DMS 273 treated with DMSO at 0.1 percent for 48 hours (cell line): ENCODE measurements around the gene TMUB1.

Source experiments
- DNase-seq: peaks from one replicate; lab custom pipeline; 2025; lab: John Stamatoyannopoulos, UW

Gene TMUB1, protein sequence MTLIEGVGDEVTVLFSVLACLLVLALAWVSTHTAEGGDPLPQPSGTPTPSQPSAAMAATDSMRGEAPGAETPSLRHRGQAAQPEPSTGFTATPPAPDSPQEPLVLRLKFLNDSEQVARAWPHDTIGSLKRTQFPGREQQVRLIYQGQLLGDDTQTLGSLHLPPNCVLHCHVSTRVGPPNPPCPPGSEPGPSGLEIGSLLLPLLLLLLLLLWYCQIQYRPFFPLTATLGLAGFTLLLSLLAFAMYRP

DNA sequence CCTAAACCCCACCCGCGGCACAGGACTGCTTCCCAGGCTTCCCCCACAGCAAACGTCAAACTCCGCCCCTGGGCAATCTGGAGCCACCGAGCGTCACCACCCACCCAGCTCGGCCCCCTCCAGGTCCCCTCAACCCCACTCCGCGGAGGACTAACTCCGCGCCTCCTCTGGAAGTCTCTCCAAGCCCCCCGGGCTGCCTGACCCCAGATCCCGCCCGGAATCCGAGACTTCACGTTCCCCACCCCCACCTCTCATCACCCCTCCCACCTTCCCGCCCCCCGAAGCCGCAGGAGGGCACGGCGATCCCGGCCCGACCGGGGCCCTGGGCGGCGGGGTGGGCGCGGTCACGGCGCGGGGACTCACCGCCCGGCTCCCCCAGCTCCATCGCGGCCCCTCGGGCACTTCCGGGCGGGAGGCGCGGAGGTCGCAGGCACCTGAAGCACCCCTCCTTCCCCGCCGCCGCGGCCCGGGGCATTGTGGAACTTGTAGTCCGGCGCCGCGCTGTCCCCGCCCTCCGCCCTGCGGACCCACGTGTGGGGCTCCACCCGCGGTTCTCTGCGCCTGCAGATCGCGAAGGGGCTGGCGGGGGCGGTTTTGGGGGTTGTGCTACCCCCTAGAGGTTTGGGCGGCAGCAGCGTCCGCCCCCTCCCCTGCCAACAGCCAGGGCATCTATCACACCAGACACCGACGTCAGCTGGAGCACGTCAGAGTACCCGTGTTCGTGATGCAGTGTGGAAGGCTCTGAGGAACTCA, at the start of gene TMUB1:
Gene TMUB1 (minus strand): TSS at position 423 of the 753 bp plus-strand sequence. CDS start 930 bp downstream, outside the sequence.
- no peak for DNase-seq

DNA sequence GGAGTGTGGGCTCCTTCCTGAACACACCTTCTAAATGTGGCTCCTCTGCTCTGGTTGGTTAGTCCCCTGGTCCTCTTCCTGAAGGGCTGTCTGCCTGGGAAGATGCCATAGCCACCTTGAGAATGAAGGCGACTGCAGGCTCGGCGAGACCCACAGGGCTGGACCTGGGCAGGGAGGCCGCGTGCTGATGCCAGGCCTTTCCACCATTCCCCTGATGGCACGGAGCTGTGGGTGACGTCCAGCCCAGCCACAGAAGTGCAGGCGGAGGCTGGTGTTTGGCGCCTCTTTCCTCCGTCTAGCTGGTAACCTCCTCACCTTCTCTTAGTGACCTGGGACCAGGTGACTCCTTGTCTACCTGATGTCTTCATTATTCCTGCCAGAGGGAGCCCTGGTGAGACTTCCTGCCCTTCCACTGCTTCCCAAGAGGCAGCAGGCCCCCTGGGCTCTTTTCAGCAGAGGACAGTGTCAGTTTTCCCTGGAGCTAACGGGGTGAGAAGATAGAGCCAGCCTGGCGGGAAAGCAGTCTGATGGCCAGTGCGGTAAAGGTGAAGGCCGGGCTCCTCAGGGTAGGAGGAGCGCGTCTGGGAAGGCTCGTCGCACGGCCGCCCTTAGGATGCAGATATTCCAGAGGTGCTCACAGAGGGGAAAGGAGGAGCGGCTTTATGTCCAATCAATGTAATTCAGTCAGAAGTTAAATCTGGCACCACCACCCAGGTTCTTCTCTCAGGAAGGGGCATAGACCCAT, 49.3 kb upstream of the TMUB1 start:
- DNase-seq: no peak

DNA sequence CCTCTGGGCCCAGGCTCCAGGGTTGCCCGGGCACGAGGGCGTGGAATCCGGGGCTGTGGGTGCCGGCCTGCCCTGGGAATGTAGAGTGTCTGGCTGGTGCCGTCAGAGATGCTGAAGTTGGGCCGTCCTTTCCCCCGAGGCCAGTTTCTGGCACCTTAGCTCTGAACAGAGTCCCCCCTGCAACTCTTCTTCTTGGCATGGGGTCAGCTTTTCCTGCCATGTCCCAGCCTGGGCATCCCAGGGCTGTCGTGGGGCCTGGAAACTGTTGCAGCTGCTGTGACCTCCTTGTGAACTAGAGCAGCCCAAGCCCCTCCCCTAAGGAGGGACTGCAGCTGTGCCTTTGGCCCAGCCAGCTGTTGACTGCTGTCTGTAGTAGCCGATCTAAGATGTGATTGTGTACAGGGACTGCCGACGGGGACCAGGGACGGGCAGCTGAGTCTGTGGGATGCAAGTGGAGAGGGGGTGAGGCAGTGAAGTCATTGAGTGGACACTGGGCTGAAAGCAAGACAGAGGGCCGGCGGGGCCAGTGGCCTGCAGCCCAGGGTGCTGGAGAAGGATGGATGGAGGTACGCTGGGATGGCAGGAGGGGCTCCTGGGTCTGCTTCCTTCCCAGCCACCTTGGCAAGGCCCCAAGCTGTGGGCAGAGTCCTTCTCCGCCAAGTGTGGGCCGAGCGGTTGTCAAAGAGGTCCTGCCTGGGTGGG, 48.5 kb upstream of the TMUB1 start:
- no peak for DNase-seq

DNA sequence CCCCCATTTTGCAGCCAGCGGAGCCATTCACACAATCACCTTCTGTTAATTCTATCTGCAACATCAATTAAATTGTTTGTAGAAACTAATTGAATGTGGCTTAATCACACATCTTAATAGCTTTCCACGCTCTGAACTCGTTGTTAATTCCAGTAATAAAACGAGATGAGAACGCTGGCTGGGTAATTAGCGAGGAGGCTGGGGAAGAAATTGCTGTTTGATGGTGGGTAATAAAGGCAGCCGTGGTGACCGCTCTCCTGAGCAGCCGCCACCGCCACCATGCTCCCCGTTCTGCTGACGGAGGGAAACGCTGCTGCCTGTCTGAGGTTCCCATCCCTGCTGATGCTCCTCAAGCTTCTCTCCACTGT, 47.9 kb upstream of the TMUB1 start:
- no peak for DNase-seq

DNA sequence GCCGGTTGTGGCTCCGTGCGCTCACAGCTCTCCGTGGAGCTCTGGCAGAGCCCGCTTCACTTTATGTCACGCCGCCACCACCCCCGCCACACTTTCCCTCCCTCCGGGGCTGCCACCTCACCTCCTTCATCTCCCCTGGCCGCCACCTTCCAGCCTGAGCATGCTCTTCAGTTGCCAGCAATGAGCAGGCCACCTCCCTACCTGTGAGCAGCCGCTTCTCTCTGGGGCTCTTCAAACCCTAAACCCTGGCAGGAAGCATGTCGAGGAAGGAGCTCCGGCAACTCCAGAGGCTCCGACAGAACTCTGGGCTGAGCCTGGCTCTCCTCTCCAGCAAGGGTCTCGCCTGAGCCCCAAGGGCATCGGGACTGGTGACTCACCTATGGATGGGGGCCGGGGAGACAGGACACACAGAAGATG, 47.5 kb upstream of the TMUB1 start:
- no peak for DNase-seq

DNA sequence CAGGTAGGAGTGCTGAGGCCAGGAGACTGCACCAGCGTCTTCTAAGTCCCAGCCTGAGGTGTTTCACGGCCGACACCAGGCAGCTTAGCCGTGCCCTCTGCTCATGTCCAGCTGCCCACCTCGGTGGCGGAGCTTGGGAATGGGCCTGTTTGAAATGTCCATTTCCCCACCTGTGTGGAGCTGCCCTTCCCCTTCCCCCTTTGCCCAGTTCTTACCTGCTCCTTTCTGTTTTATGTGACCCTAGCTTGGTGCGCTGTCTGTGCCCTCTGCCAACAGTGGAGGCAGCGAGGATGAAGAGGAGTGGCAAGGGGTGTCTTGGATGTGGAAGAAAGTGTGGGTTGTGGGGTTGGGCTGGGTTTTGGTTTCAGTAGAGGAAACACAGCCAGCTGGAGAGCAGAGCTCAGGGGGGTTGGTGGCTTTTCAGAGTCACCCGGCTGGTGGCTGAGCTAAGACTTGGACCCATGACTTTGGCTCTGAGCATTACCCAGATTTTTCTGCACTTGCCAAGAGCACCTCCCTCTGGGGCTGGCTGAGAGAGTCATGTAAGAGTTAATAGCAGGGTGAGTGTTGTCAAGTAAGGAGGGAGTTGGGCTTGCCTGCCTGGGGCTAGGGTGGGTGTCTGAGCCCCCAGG, 46.8 kb upstream of the TMUB1 start:
- no peak for DNase-seq

DNA sequence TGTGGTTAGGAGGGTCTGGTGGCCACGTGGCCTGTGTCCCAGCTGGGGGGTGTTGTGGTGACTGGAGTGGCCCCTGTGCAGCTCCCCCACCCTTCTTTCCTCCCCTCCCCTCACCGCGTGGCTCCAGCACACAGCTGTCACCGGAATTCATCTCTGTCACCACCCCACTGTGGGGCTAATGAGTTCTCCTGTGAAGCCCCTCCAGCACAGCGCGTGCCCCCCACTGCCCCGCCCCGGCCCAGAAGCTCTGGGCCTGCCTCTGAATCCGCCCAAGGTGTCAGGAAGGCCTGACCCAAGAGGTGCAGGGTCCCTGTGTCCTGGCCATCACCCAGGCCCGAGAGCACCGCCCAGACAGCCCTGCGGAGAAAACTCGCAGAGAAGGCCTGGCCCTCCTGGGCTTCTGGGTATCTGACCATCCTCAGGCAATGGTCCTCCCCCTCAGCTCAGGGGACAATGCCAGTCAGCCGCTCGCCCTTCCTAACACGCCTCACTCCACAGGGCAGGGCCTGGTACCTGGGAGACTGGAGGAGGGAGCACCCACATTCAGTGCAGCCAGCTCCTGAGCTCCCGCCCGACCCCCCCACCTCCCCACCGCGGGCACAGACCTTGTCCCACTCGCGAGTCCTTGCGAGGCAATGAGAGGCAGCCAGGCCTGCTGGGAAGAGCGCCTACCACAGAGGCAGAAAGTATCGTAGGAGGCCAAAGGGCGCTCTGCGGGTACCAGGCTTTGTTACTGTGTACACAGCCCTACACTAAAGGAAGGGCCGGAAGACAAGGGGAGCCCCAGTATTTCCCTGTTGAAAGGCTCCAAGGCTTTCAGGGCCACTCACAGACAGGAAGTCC, 46.0 kb upstream of the TMUB1 start:
- DNase-seq: no peak

DNA sequence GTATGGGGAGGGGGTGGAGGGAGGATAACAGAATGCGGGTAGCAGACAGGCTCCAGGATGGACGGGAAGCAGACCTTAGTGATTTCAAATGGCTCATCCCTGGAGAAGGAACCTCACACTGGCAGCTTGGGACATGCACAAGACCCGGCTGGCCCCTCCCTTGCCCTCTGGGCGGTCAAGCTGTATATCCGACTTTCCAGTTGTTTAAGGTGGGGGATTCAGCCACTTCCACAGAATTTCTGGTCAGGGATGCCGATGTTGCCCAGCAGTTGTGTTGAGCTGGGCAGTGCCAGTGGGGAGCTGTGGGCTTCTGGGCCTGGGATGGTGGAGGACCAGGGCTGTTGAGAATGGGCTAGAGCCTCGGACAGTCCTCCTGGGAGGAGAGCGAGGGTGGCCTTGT, 45.4 kb upstream of the TMUB1 start:
- no peak for DNase-seq

DNA sequence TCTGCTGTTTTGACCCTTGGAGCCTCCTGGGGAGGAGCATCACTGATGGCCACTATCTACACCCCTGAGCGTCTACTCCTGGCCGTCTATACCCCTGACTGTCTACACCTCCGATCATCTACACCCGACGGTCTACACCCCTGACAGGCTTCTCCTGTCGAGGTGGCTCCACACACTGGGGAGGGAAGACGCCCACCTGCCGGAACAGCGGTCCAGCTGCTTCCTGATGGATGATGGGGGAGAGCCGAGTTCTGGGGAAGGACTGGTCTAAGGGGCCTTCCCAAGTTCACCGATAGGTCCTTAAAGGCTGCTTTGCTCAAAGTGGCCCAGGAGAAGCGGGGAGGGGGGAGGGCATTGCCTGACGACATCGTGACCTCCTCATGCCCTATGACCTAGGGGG, 44.9 kb upstream of the TMUB1 start:
- DNase-seq: no peak

DNA sequence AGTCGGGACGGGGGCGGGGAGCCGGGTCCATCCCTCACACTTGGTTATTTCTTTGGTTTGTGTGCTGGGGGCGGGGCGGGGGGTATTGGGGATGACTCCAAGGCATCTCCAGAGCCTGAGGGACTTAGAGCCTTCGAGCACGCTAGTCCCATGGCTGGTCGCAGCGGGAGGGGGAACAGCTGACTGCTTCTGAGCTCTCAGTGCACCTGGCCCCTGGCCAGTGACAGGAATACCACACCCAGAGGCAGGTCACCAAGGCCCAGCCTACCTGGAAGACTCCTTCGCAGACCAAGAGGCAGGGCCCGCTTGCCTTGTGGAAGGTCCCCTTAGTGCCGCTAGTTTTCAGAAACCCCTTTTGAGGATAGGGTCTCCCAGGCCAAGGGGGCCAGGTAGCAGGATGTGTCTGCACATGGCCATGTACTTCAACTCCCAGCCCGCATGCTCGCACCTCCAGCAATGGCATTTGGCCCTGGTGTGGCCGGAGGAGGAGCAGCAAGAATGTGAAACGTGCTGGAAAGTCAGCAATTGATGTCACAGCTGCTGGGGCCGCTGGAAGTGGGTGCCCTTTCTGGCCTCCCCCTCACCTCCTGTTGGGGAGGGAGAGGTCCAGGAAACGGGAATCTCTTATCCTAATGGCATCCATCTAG, 43.3 kb upstream of the TMUB1 start:
- DNase-seq: no peak

DNA sequence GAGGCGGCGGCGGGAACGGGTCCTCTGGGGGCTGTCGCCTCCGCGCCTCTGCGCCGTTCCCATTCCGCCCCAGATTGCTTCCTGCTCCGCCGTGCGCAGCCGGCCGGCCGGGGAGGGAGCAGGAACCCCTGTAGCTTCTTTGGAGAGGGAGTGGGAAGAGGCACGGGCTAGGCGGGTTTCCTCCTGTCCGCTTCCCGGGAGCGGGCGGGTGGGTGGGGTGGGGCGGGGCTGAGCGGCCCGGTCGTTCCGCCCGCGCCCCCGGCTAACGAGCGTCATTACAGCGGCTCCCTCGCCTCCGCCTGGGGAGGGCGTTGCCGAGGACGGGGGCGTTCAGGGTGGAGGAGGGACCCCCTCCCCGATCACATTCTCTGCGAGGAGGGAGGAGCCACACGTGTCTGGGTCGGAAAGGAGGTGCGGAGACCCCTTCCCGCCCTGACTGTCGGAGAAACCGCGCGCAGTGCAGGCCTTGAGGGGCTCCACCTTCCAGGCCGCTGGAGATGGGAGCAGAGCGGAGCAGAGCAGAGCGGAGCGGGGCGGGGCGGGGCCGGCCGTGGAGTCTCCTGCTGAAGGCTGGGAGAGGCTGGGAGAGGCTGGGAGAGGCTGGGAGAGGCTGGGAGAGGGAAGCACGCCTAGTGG, 42.7 kb upstream of the TMUB1 start:
- no peak for DNase-seq

DNA sequence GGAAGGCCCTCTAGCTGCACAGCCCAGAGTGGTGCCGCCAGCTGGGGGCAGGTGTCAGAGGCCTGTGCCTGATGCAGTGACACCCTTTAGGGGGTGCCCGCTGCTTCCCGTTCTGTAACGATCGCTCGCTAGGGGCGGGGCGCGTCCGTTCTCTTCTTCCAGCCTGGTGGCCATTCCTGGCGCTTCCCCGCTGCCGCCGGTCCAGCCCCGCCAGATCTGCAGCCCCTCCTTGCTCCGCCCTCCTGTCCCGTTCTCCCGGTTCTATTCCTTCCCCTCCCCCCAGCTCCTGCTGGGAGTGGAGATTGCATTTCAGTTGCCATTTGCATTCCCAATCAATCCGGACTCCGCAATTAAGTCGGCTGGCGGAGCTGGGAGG, 42.2 kb upstream of the TMUB1 start:
- DNase-seq: no peak

DNA sequence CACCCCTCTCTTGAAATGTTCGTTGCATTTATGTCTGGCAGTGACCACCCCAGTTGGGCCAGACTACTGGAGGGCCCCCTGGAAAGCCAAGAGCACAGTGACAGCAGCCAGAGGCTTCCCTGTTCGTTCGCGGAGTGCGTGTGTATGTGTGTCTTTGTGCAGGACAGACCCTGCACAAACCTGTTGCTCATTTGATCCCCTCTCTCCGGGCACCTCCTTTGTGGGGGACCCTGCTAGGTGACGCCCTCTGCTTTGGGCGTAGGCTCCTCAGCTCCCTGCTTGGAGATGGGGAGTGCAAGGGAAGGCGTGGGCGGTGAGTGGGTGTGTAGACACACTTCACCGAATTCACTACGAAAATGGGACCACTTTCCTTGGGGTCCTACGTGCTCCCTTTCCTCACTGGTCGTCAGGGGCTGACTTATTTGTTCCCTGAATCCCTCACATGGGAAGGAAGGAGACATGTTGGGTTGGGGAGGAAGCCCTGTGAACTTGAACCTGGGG, 41.7 kb upstream of the TMUB1 start:
- DNase-seq: no peak

DNA sequence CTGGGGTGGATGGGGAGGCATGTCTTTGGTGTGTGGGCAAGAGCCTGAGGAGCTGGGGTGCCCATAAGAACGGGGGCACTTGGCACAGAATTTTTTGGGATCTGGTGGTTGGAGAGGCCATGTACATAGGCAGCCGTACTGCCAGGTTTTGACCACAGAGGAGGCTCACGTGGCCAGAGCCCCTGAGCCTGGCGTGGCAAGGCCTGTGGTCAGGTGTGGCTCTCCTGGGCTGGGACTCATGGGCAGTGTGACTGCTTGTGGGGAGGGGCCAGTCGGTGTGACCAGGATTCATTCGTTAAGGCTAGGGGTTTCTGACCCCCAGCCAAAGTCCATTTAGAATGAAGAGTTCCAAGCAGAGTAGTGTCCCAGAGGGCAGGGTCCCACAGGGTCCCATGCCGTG, 41.2 kb upstream of the TMUB1 start:
- DNase-seq: no peak

DNA sequence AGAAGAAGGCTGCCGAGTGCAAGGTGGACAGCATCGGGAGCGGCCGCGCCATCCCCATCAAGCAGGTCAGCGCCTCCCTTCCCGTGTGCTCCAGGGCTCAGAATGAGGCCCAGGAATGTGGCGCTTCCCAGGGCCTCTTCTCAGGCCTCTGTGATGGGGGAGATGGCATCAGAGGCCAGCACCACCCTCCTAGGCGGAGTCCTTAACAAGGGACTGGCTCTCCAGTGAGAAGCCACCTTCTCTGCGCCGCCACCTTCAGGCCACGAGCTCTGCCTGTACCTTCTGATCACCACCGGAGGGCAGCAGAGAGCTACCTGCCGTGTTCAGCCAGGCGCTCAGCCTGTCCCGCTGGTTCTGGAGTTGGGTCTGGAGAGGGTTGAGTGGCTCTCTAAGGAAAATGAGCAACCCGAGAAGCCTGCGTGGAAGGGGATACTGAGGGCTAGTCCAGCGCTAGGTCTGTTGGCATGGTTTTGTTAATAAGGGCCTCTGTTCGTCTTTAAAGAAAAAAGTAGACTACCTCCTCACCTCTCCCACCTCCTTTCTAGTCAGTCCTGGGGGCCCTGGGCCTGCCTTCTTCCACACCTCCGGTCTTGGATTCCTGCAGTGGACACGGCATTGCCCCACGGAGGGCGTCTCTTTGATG, 40.6 kb upstream of the TMUB1 start:
- DNase-seq: peak; percentile 64

DNA sequence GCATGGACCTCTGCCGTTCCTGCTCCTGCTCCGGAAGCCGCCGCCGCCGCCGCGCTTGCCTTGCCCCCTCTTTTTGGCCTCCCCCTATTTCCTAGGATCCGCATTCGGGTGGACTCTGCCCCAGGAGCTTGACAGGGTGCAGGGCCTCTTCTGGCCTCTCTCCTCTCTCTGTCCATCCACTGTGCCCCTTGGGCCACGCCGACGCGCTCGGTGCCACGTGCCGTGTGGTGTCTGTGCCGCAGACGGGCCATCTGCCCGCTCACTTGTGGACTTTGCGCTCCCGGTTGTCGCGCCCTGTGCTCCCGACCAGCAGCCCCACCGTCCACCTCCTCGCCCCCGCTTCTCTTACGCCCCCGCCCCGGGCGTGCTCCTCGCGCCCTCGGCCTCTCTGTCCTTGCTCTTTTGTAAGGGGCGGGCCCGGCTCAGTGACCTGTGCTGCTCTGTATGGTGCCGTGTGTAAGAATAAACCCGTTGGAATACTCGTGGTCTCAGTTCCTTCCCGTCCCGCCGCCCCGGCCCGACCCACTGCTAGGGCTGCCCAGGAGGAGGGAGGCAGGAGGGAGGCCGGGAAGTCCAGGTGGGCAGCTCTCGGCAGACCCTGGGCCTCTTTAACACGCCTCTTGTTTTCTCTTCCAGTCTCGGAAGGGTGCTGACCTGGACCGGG, 40.0 kb upstream of the TMUB1 start:
- no peak for DNase-seq

DNA sequence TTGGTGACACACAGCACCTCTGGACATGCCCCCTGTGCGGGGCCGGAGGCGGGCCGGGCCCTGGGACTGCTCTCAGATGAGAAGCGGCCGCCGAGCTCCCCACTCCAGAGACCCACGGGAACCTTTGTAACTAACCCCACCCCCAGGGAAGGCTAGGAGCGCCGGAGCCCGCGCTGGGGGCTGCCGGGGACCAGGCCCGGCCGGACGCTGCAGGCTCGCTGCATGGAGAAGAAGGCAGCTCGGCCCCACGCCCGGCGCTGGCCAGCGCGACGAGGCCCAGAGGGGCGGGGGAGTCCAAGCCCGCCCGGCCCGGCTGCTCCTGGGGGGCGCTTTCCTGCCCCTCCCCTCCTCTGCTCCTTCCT, 39.5 kb upstream of the TMUB1 start:
- no peak for DNase-seq

DNA sequence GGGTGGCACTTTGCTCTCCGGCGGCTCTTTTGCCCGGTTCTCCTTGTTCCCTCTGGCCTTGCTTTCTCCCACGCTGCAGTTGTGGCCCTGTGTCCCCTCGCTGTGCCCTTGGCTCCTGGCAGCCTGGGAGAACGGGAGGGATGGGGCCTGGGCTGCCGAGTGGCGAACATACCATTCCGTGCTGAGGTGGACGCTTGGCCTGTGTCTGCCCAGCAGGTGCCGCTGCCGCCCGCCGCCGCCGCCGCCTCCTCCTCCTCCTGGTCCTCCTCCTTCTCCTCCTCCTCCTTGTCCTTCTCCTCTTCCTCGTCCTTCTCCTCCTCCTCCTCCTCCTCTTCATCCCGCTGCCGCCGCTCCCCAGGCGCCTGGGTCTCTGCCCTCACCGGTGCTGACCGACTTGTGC, 39.0 kb upstream of the TMUB1 start:
- DNase-seq: no peak
